Smooth muscle cell (in vitro differentiated cells): ENCODE results near the gene GAS7. TPM values are rescaled to one million over a fixed set of nuclear protein-coding genes. Genes with fewer than 3 reads are reported as not detected.

Experiments
- DNase-seq: peaks from one replicate; lab custom pipeline; 2025; ENCODE audit not compliant: unreplicated experiment; lab: John Stamatoyannopoulos, UW
- H2AFZ ChIP-seq: fragments of 200-600 bp; sonication (generic); 2 replicates; pipeline ENCODE4 v1.6.0; 2016; ENCODE audit warnings: antibody characterized with exemption, low read depth, mild to moderate bottlenecking
- H3F3A ChIP-seq: fragments of 200-600 bp; sonication (generic); 2 replicates; pipeline ENCODE4 v1.6.0; 2017; ENCODE audit warnings: antibody characterized with exemption, low read depth
- H3K27ac ChIP-seq: fragments of 200-600 bp; sonication (generic); 2 replicates; pipeline ENCODE4 v1.5.1; 2016; ENCODE audit warnings: low read depth, mild to moderate bottlenecking
- H3K27me3 ChIP-seq: fragments of 200-600 bp; sonication (generic); 2 replicates; pipeline ENCODE4 v1.6.1; 2016; ENCODE audit warnings: low read depth, mild to moderate bottlenecking
- H3K36me3 ChIP-seq: fragments of 200-600 bp; sonication (generic); 2 replicates; pipeline ENCODE4 v1.5.1; 2016; ENCODE audit warnings: low read depth
- H3K4me1 ChIP-seq: fragments of 200-600 bp; sonication (generic); 2 replicates; pipeline ENCODE4 v1.5.1; 2016; ENCODE audit warnings: low read depth
- H3K4me2 ChIP-seq: fragments of 200-600 bp; sonication (generic); 2 replicates; pipeline ENCODE4 v1.6.0; 2016; ENCODE audit warnings: mild to moderate bottlenecking
- H3K4me3 ChIP-seq: fragments of 200-600 bp; sonication (generic); 2 replicates; pipeline ENCODE4 v1.5.1; 2016; ENCODE audit warnings: mild to moderate bottlenecking
- H3K79me2 ChIP-seq: fragments of 200-600 bp; sonication (generic); 2 replicates; pipeline ENCODE4 v1.6.0; 2016; ENCODE audit warnings: low read depth, mild to moderate bottlenecking
- H3K9ac ChIP-seq: fragments of 200-600 bp; sonication (generic); 2 replicates; pipeline ENCODE4 v1.6.0; 2016; ENCODE audit warnings: low read depth
- H3K9me3 ChIP-seq: fragments of 200-600 bp; sonication (generic); replicated peaks from 2 replicates; pipeline ENCODE4 v1.5.1; 2016; ENCODE audit warnings: low read depth
- H4K20me1 ChIP-seq: fragments of 200-600 bp; sonication (generic); 2 replicates; pipeline ENCODE4 v1.6.0; 2016; ENCODE audit warnings: low read depth
- WGBS: methylation state at CpG from one replicate; pipeline ENCODE4 v1.1.7; 2016; ENCODE audit warnings: low lambda C conversion rate; 5-methylcytosine and 5-hydroxymethylcytosine counted together
- polyA plus RNA-seq: library from polyadenylated mRNA; unstranded; fragments of >200 nt; fragmentation: Nextera tagmentation; extraction: Ambion mirVana; gene quantifications from 2 replicates; pipeline ENCODE4 v1.2.1, GENCODE V29; 2016
- total RNA-seq: library from RNA; depleted of rRNA; stranded (reverse); fragments of >200 nt; gene quantifications from 2 replicates; pipeline ENCODE4 v1.2.3, GENCODE V29; 2014
- TF ChIP-seq, protein P1 (sequence below): fragments of 200-600 bp; sonication (generic); IDR thresholded peaks from 2 replicates; pipeline ENCODE4 v1.5.1; 2017; ENCODE audit warnings: borderline replicate concordance, mild to moderate bottlenecking, antibody characterized with exemption; ENCODE audit not compliant: insufficient read depth, poor library complexity, severe bottlenecking

The GAS7 gene
- total and polyA plus RNA-seq, 2 experiments from 2014 or later: 86.8 to 103 TPM

DNA sequence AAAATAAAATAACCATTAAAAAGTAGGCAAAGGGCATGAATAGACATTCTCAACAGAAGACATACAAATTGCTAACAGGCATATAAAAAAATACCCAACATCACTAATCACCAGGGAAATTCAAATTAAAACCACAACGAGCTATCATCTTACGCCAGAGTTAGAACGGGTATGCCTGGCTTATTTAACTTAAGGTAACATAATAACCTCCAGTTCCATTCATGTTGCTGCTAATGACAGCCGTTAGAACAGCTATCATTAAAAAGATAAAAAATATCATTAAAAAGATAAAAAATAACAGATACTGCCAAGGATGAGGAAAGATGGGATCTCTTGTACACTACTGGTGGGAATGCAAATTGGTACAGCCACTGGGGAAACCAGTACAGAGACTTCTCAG lies 89.3 kb downstream of the GAS7 start:
- Histone ChIP-seq H3K79me2 (peaks cover 92% of the 10 kb centered on the region), H3K4me3 (no peak overlapping the region), H3K27me3 (no peaks in the 10 kb centered on the region), H3K36me3 (no peaks in the 10 kb centered on the region), H3F3A (peaks cover 25% of the 10 kb centered on the region), H3K4me2 (peak overlapping the region; percentile 49), H2AFZ (no peak overlapping the region), H3K4me1 (peaks cover 15% of the 10 kb centered on the region), H3K9ac (no peak overlapping the region), H4K20me1 (peaks cover 44% of the 10 kb centered on the region), H3K27ac (peak overlapping the region; percentile 22), H3K9me3 (no peaks in the 10 kb centered on the region)
- TF ChIP-seq, protein P1, sequence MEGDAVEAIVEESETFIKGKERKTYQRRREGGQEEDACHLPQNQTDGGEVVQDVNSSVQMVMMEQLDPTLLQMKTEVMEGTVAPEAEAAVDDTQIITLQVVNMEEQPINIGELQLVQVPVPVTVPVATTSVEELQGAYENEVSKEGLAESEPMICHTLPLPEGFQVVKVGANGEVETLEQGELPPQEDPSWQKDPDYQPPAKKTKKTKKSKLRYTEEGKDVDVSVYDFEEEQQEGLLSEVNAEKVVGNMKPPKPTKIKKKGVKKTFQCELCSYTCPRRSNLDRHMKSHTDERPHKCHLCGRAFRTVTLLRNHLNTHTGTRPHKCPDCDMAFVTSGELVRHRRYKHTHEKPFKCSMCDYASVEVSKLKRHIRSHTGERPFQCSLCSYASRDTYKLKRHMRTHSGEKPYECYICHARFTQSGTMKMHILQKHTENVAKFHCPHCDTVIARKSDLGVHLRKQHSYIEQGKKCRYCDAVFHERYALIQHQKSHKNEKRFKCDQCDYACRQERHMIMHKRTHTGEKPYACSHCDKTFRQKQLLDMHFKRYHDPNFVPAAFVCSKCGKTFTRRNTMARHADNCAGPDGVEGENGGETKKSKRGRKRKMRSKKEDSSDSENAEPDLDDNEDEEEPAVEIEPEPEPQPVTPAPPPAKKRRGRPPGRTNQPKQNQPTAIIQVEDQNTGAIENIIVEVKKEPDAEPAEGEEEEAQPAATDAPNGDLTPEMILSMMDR: no peak
- WGBS: 60% methylated on average over 4 of the region's 4 CpGs
- DNase-seq: no peak

DNA sequence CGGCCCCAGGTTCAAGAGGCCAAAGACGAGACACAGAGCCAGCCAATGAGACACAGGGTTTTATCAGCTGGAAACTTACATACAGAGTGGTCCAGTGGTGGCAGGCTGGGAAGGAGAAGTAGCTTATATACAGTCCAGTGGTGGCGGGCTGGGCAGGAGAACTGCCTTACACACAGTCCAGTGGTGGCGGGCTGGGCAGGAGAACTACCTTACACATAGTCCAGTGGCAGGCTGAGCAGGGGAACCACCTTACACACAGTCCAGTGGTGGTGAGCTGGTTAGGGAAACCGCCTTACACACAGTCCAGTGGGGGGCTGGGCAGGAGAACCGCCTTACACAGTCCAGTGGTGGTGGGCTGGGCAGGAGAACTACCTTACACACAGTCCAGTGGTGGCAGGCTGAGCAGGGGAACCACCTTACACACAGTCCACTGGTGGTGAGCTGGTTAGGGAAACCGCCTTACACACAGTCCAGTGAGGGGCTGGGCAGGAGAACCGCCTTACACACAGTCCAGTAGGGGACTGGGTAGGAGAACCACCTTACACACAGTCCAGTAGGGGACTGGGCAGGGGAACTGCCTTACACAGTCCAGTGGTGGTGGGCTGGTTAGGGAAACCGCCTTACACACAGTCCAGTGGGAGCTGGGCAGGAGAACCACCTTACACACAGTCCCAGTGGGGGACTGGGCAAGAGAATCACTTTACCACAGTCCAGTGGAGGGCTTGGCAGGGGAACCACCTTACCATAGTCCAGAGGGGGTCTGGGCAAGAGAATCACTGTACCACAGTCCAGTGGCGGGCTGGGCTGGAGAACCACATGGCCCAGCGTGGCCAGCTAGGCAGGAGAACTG lies 90.9 kb downstream of the GAS7 start:
- Histone ChIP-seq H3K79me2 (peaks cover 92% of the 10 kb centered on the region), H3K27ac (peak overlapping the region; percentile 83), H2AFZ (no peak overlapping the region), H4K20me1 (peaks cover 50% of the 10 kb centered on the region), H3K9me3 (no peaks in the 10 kb centered on the region), H3K4me2 (peak overlapping the region; percentile 65), H3F3A (peaks cover 18% of the 10 kb centered on the region), H3K36me3 (no peaks in the 10 kb centered on the region), H3K4me1 (peaks cover 13% of the 10 kb centered on the region), H3K27me3 (no peaks in the 10 kb centered on the region), H3K9ac (no peak overlapping the region), H3K4me3 (no peak overlapping the region)
- TF ChIP-seq, protein P1: no peak
- WGBS: 92% methylated on average over 11 of the region's 11 CpGs
- DNase-seq: no peak

DNA sequence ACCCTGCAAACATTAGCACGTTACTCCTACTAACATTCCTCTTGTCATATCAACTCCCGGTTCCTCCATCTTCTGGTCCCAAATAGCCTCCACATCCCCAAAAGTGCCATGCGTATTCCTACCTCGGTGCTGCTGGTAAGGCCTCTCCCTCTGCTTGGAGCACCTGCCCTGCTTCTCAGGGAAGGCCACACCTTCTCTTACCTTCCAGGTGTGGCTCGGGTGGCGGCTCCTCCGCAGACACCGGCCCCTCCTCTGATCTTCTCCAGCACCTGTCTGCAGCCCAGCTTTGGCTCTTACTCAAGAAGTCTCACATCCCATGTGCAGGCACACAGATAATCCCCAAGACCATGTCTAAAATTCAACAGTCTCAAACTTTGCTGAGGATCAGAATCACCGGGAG lies 92.3 kb downstream of the GAS7 start:
- H3K79me2 ChIP-seq: peaks cover 94% of the 10 kb centered on the region
- peak overlapping the region; percentile 65 for H3K4me2 ChIP-seq
- TF ChIP-seq, protein P1: no peak
- peak overlapping the region; percentile 83 for H3K27ac ChIP-seq
- 90% methylated on average over 9 of the region's 9 CpGs for WGBS
- H2AFZ ChIP-seq: no peak overlapping the region
- H3K4me3 ChIP-seq: no peak overlapping the region
- peaks cover 18% of the 10 kb centered on the region for H3K4me1 ChIP-seq
- H3K36me3 ChIP-seq: no peaks in the 10 kb centered on the region
- DNase-seq: no peak
- peak overlapping the region; percentile 46 for H3K9ac ChIP-seq
- no peaks in the 10 kb centered on the region for H3K27me3 ChIP-seq
- no peaks in the 10 kb centered on the region for H3K9me3 ChIP-seq
- H4K20me1 ChIP-seq: peaks cover 60% of the 10 kb centered on the region
- H3F3A ChIP-seq: peaks cover 20% of the 10 kb centered on the region

DNA sequence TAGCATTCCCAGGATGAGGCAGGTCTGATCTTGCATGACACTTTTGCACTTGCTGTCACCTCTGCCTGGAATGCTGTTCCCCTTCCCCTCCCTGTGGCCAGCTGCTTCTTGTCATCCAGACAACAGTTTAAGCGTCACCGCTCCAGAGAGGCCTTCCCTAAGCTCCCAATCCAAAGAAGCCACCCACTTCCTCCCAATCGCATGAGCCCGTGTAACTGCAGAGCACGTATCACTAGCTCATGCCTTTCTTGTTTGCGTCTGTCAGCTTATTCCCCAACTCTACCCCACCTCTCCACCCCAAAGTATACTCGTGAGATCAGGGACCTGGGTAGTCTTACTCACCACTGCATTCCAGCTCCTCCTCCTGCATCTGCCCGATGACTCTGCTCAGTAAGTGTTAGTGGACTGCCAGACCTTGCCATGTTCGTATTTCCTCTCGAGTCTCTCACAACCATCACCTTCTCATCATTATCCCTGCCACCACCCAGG lies 92.8 kb downstream of the GAS7 start:
- TF ChIP-seq, protein P1: no peak
- peaks cover 25% of the 10 kb centered on the region for H3F3A ChIP-seq
- no peaks in the 10 kb centered on the region for H3K27me3 ChIP-seq
- no peak overlapping the region for H2AFZ ChIP-seq
- H3K27ac ChIP-seq: peak overlapping the region; percentile 83
- H3K4me2 ChIP-seq: peak overlapping the region; percentile 65
- no peaks in the 10 kb centered on the region for H3K9me3 ChIP-seq
- no peak overlapping the region for H3K4me3 ChIP-seq
- H4K20me1 ChIP-seq: peaks cover 62% of the 10 kb centered on the region
- H3K36me3 ChIP-seq: no peaks in the 10 kb centered on the region
- H3K9ac ChIP-seq: peak overlapping the region; percentile 46
- H3K4me1 ChIP-seq: peaks cover 18% of the 10 kb centered on the region
- DNase-seq: no peak
- H3K79me2 ChIP-seq: peaks cover 95% of the 10 kb centered on the region
- WGBS: 2% methylated on average over 10 of the region's 10 CpGs
